ENCODE data around the gene MYO3B.

DNA sequence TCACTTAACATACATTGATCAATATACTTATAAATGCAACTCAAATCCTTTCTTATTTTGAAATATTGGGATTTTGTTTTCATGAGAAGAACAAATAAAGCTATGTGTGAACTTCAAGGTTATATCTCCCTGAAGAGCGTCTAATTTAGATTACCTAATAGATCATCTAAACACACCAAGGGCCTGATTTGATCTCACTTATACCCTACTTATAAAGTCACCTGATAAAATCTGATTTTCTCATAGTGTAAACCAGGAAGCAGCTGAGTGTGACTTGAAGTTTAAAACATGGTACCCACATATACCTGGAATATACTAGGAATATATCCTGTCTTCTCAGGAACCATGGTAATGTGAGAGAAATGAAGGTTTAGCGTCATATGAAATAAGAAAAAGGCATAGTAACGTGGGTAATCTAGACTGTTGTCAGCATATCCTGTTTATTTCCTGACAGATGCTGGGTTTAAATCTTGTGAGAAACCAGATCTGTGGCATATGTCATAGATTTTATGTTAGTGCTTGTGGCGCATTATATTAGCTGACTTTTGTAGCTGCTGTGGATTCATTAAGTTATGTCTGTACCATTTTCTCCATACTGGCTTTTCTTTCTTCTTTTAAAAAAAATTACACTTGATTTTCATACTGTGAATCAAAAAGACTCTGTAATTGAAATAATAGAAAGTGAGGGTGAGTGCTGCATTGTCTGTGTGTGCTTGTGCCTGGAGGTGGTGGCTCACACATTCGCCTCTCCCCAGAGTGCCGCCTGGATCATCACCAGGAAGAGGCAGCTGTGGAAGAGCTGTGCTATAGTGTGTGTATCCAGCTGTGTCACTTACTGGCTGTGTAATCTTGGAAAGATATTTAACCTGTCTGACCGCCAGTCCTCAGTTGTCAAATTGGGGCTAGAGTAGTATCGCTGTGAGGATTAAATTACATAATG lies 164.0 kb downstream of the MYO3B start:
- TF ChIP-seq, protein P1, sequence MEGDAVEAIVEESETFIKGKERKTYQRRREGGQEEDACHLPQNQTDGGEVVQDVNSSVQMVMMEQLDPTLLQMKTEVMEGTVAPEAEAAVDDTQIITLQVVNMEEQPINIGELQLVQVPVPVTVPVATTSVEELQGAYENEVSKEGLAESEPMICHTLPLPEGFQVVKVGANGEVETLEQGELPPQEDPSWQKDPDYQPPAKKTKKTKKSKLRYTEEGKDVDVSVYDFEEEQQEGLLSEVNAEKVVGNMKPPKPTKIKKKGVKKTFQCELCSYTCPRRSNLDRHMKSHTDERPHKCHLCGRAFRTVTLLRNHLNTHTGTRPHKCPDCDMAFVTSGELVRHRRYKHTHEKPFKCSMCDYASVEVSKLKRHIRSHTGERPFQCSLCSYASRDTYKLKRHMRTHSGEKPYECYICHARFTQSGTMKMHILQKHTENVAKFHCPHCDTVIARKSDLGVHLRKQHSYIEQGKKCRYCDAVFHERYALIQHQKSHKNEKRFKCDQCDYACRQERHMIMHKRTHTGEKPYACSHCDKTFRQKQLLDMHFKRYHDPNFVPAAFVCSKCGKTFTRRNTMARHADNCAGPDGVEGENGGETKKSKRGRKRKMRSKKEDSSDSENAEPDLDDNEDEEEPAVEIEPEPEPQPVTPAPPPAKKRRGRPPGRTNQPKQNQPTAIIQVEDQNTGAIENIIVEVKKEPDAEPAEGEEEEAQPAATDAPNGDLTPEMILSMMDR (IDR thresholded peaks at IDR 0.05; ENCODE audit: low read depth, low read length, poor library complexity, severe bottlenecking), result no peak
- TF ChIP-seq EZH2phosphoT487 (IDR thresholded peaks at IDR 0.05; ENCODE audit: borderline replicate concordance, low read length), result no peak

All from DOHH2 (cell line).